OCI-LY7 (cell line): Measurements from ENCODE around the gene MSH3.

ENCODE experiments used
- CTCF ChIP-seq: fragments of 200-600 bp; sonication (generic); conservative IDR thresholded peaks from 2 replicates; pipeline ENCODE4 v1.5.1; 2014; ENCODE audit warnings: mild to moderate bottlenecking, antibody characterized with exemption, low read length, moderate library complexity, mixed read lengths
- EZH2phosphoT487 ChIP-seq: fragments of 200-600 bp; sonication (generic); IDR thresholded peaks from 2 replicates; pipeline ENCODE4 v1.6.1; 2018; ENCODE audit warnings: low read depth, borderline replicate concordance, mild to moderate bottlenecking, mixed run types, antibody characterized with exemption, low read length, moderate library complexity, mixed read lengths

- TF ChIP-seq CTCF, result no peak
- no peak for TF ChIP-seq EZH2phosphoT487
Observed at GRCh38 chr5:80641353-80641752, 13.1 kb upstream of the MSH3 start.
